WTC11 (cell line): Measurements from ENCODE around the gene MPZL3. TPM values are rescaled to one million over a fixed set of nuclear protein-coding genes. Genes with fewer than 3 reads are reported as not detected.

Experiments used
- ATAC-seq: fragments of 200-7000 bp; cut with Tn5 transposase; 2 replicates; pipeline ENCODE4 v1.10.0; 2021; ENCODE audit warnings: mild to moderate bottlenecking, moderate library complexity
- CTCF ChIA-PET: fragments of 300-600 bp; sonication (Branson Sonifier 250); formaldehyde crosslinking; loops from one replicate; lab custom pipeline; 2021; ENCODE audit warnings: antibody characterized with exemption; lab: Charles Lee
- POLR2A ChIA-PET: fragments of 350-600 bp; sonication (Branson Sonifier 250); formaldehyde crosslinking; loops from one replicate; lab custom pipeline; 2021; ENCODE audit warnings: antibody characterized with exemption; lab: Charles Lee
- DNase-seq: peaks from one replicate; pipeline ENCODE4 v3.0.0; 2021; ENCODE audit warnings: low spot score
- H3K27ac Mint-ChIP-seq: 2 replicates; pipeline ENCODE4 v1.8.0; 2021; ENCODE audit warnings: mixed read lengths
- H3K27me3 Mint-ChIP-seq: 2 replicates; pipeline ENCODE4 v1.8.0; 2021; ENCODE audit warnings: low read depth, mild to moderate bottlenecking, moderate library complexity, mixed read lengths
- H3K36me3 Mint-ChIP-seq: 2 replicates; pipeline ENCODE4 v1.8.0; 2021; ENCODE audit warnings: mixed read lengths
- H3K4me1 Mint-ChIP-seq: 2 replicates; pipeline ENCODE4 v1.8.0; 2022; ENCODE audit warnings: mixed read lengths
- H3K4me3 Mint-ChIP-seq: 2 replicates; pipeline ENCODE4 v1.8.0; 2021; ENCODE audit warnings: mild to moderate bottlenecking, moderate library complexity, mixed read lengths
- H3K9me3 Mint-ChIP-seq: 2 replicates; pipeline ENCODE4 v1.8.0; 2021; ENCODE audit warnings: mixed read lengths
- ARID4B ChIP-seq: sonication (generic); formaldehyde crosslinking; IDR thresholded peaks from 2 replicates; pipeline ENCODE4 v1.8.0; 2023; ENCODE audit warnings: missing genetic modification reagents, mild to moderate bottlenecking, borderline replicate concordance
- ATF1 ChIP-seq: sonication (generic); formaldehyde crosslinking; IDR thresholded peaks from 2 replicates; pipeline ENCODE4 v1.8.1; 2023; ENCODE audit warnings: mild to moderate bottlenecking, moderate library complexity, missing genetic modification reagents
- CDX4 ChIP-seq: fragments of 250-450 bp; sonication (Bioruptor Pico); IDR thresholded peaks from 2 replicates; pipeline ENCODE4 v1.9.0; 2021; ENCODE audit warnings: moderate library complexity, mild to moderate bottlenecking, inconsistent platforms, borderline replicate concordance
- CREB1 ChIP-seq: sonication (generic); formaldehyde crosslinking; IDR thresholded peaks from 2 replicates; pipeline ENCODE4 v1.8.0; 2023; ENCODE audit warnings: mild to moderate bottlenecking, missing genetic modification reagents
- E2F1 ChIP-seq: sonication (generic); formaldehyde crosslinking; IDR thresholded peaks from 2 replicates; pipeline ENCODE4 v1.8.0; 2022; ENCODE audit warnings: mild to moderate bottlenecking, missing genetic modification reagents
- EMX1 ChIP-seq: fragments of 250-450 bp; sonication (Bioruptor Pico); IDR thresholded peaks from 2 replicates; pipeline ENCODE4 v1.8.0; 2021; ENCODE audit warnings: mild to moderate bottlenecking
- ESRRA ChIP-seq: sonication (generic); formaldehyde crosslinking; IDR thresholded peaks from 2 replicates; pipeline ENCODE4 v1.8.1; 2022; ENCODE audit warnings: mild to moderate bottlenecking, missing genetic modification reagents, borderline replicate concordance
- ETV6 ChIP-seq: sonication (generic); formaldehyde crosslinking; IDR thresholded peaks from 2 replicates; pipeline ENCODE4 v1.8.1; 2022; ENCODE audit warnings: mild to moderate bottlenecking, missing genetic modification reagents
- FOXK1 ChIP-seq: sonication (generic); formaldehyde crosslinking; IDR thresholded peaks from 2 replicates; pipeline ENCODE4 v1.8.0; 2022; ENCODE audit warnings: mild to moderate bottlenecking, moderate library complexity, missing genetic modification reagents
- FOXP1 ChIP-seq: sonication (generic); formaldehyde crosslinking; IDR thresholded peaks from 2 replicates; pipeline ENCODE4 v1.8.0; 2022; ENCODE audit warnings: missing genetic modification reagents, mild to moderate bottlenecking, moderate library complexity, borderline replicate concordance
- GRHL2 ChIP-seq: fragments of 250-450 bp; sonication (Bioruptor Pico); IDR thresholded peaks from 2 replicates; pipeline ENCODE4 v1.8.0; 2022; ENCODE audit warnings: mild to moderate bottlenecking, moderate library complexity; ENCODE audit not compliant: insufficient replicate concordance, severe bottlenecking
- GTF2I ChIP-seq: fragments of 250-450 bp; sonication (Bioruptor Pico); conservative IDR thresholded peaks from 2 replicates; pipeline ENCODE4 v1.4.0; 2021; ENCODE audit warnings: mild to moderate bottlenecking
- IRF2 ChIP-seq: sonication (generic); formaldehyde crosslinking; IDR thresholded peaks from 2 replicates; pipeline ENCODE4 v1.8.0; 2022; ENCODE audit warnings: low read depth, missing genetic modification reagents, borderline replicate concordance
- JAZF1 ChIP-seq: fragments of 250-450 bp; sonication (Bioruptor Pico); IDR thresholded peaks from 2 replicates; pipeline ENCODE4 v1.9.0; 2021; ENCODE audit warnings: moderate library complexity, mild to moderate bottlenecking, inconsistent platforms
- NFATC4 ChIP-seq: fragments of 250-450 bp; sonication (Bioruptor Pico); IDR thresholded peaks from 2 replicates; pipeline ENCODE4 v1.9.0; 2021; ENCODE audit warnings: mild to moderate bottlenecking
- NFYB ChIP-seq: sonication (generic); formaldehyde crosslinking; conservative IDR thresholded peaks from 2 replicates; pipeline ENCODE4 v1.8.0; 2022; ENCODE audit warnings: low read depth, missing genetic modification reagents
- NR1H2 ChIP-seq: sonication (generic); formaldehyde crosslinking; IDR thresholded peaks from 2 replicates; pipeline ENCODE4 v1.9.0; 2021; ENCODE audit warnings: mild to moderate bottlenecking, moderate library complexity, missing genetic modification reagents
- PREB ChIP-seq: sonication (generic); formaldehyde crosslinking; IDR thresholded peaks from 2 replicates; pipeline ENCODE4 v1.8.1; 2022; ENCODE audit warnings: mild to moderate bottlenecking, missing genetic modification reagents, moderate library complexity, borderline replicate concordance
- SMAD3 ChIP-seq: sonication (generic); formaldehyde crosslinking; IDR thresholded peaks from 2 replicates; pipeline ENCODE4 v1.8.0; 2022; ENCODE audit warnings: missing genetic modification reagents, mild to moderate bottlenecking, borderline replicate concordance
- TCF7 ChIP-seq: sonication (generic); formaldehyde crosslinking; IDR thresholded peaks from 2 replicates; pipeline ENCODE4 v1.8.0; 2022; ENCODE audit warnings: mild to moderate bottlenecking, low read depth, missing genetic modification reagents, moderate library complexity
- TEAD1 ChIP-seq: sonication (generic); formaldehyde crosslinking; IDR thresholded peaks from 2 replicates; pipeline ENCODE4 v1.8.0; 2022; ENCODE audit warnings: mild to moderate bottlenecking, missing genetic modification reagents
- TEAD4 ChIP-seq: sonication (generic); formaldehyde crosslinking; IDR thresholded peaks from 2 replicates; pipeline ENCODE4 v1.8.0; 2022; ENCODE audit warnings: mild to moderate bottlenecking, missing genetic modification reagents
- ZBTB21 ChIP-seq: sonication (generic); formaldehyde crosslinking; IDR thresholded peaks from 2 replicates; pipeline ENCODE4 v1.8.1; 2023; ENCODE audit warnings: mild to moderate bottlenecking, missing genetic modification reagents, borderline replicate concordance
- ZBTB43 ChIP-seq: sonication (generic); formaldehyde crosslinking; IDR thresholded peaks from 2 replicates; pipeline ENCODE4 v1.8.1; 2023; ENCODE audit warnings: mild to moderate bottlenecking, missing genetic modification reagents
- ZNF121 ChIP-seq: sonication (generic); formaldehyde crosslinking; IDR thresholded peaks from 2 replicates; pipeline ENCODE4 v1.8.0; 2023; ENCODE audit warnings: missing genetic modification reagents
- ZNF232 ChIP-seq: sonication (generic); formaldehyde crosslinking; IDR thresholded peaks from 2 replicates; pipeline ENCODE4 v1.8.0; 2022; ENCODE audit warnings: mild to moderate bottlenecking, missing genetic modification reagents
- ZNF263 ChIP-seq: sonication (generic); formaldehyde crosslinking; IDR thresholded peaks from 2 replicates; pipeline ENCODE4 v1.8.1; 2022; ENCODE audit warnings: low read depth, mild to moderate bottlenecking, moderate library complexity, missing genetic modification reagents
- ZNF671 ChIP-seq: fragments of 250-450 bp; sonication (Bioruptor Pico); IDR thresholded peaks from 2 replicates; pipeline ENCODE4 v1.8.0; 2021; ENCODE audit warnings: mild to moderate bottlenecking
- ZSCAN18 ChIP-seq: fragments of 250-450 bp; sonication (Bioruptor Pico); IDR thresholded peaks from 2 replicates; pipeline ENCODE4 v2.1.2; 2022; ENCODE audit warnings: mild to moderate bottlenecking, moderate library complexity
- total RNA-seq: library from RNA; stranded (reverse); gene quantifications from 3 replicates; pipeline ENCODE4 v1.2.3, GENCODE V29; 2021

MPZL3 gene
- total RNA-seq, 1 experiment from 2014 or later: 2.1 TPM

- no peak for TF ChIP-seq PREB (CRISPR knock-in tag)
- no peak for TF ChIP-seq ZBTB21
- TF ChIP-seq E2F1 (CRISPR knock-in tag): no peak
- TF ChIP-seq ZBTB43: no peak
- no peak for TF ChIP-seq CDX4 (CRISPR knock-in tag)
- TF ChIP-seq TEAD1 (CRISPR knock-in tag): no peak
- no peak for TF ChIP-seq ARID4B
- TF ChIP-seq ZSCAN18 (CRISPR knock-in tag): no peak
- no peak for TF ChIP-seq NR1H2
- TF ChIP-seq NFYB (CRISPR knock-in tag): no peak
Measured at GRCh38 chr11:118236170-118236569, 16.0 kb downstream of the MPZL3 start (continued).

- DNase-seq (no peak), ATAC-seq (no peak)
- Mint-ChIP-seq H3K4me1 (peaks cover 7% of the 10 kb centered on the region), H3K27me3 (peaks cover 8% of the 10 kb centered on the region), H3K36me3 (no peaks in the 10 kb centered on the region), H3K27ac (no peak overlapping the region), H3K9me3 (no peaks in the 10 kb centered on the region), H3K4me3 (no peak overlapping the region)
- ChIA-PET CTCF (no interaction called here), POLR2A (no interaction called here)
- no peak for TF ChIP-seq TEAD4 (CRISPR knock-in tag)
- no peak for TF ChIP-seq FOXP1 (CRISPR knock-in tag)
- no peak for TF ChIP-seq ESRRA (CRISPR knock-in tag)
- no peak for TF ChIP-seq JAZF1
- no peak for TF ChIP-seq ZNF671 (CRISPR knock-in tag)
- no peak for TF ChIP-seq CREB1 (CRISPR knock-in tag)
- no peak for TF ChIP-seq IRF2
- TF ChIP-seq TCF7 (CRISPR knock-in tag): no peak
- TF ChIP-seq GRHL2 (CRISPR knock-in tag): no peak
- TF ChIP-seq ZNF121 (CRISPR knock-in tag): no peak
- TF ChIP-seq NFATC4 (CRISPR knock-in tag): no peak
- no peak for TF ChIP-seq ETV6 (CRISPR knock-in tag)
- TF ChIP-seq ATF1 (CRISPR knock-in tag): no peak
- no peak for TF ChIP-seq EMX1 (CRISPR knock-in tag)
- TF ChIP-seq GTF2I (CRISPR knock-in tag): no peak
- no peak for TF ChIP-seq ZNF263
- TF ChIP-seq FOXK1 (CRISPR knock-in tag): no peak
- TF ChIP-seq SMAD3 (CRISPR knock-in tag): no peak
- TF ChIP-seq ZNF232 (CRISPR knock-in tag): no peak
Measured at GRCh38 chr11:118234833-118235232, 17.3 kb downstream of the MPZL3 start.
